KG1 (cell line): ENCODE results near the gene SNX30.
"Not testable (repeated sequence)": the region's sequence is repeated elsewhere in the genome, so short reads cannot be mapped to it uniquely, and the experiment has no call there.

Experiments
- DNase-seq: peaks from one replicate; lab custom pipeline; 2025; lab: John Stamatoyannopoulos, UW

Gene SNX30

GRCh38 chr9:112750016-112750763 is at the start of gene SNX30:
SNX30 (plus strand) TSS chr9:112750760; CDS start chr9:112751002, 242 bp downstream.
- no peak for DNase-seq

GRCh38 chr9:112703304-112703703 is 47.3 kb upstream of the SNX30 start:
- DNase-seq, result no peak

GRCh38 chr9:112705768-112706427 is 44.7 kb upstream of the SNX30 start:
- no peak for DNase-seq

- DNase-seq, result no peak
These were observed 39.4 kb upstream of the SNX30 start for GRCh38 chr9:112711050-112711689.

- DNase-seq, result no peak
These were observed 37.9 kb upstream of the SNX30 start for GRCh38 chr9:112712678-112713077.

GRCh38 chr9:112717661-112718331 is 32.8 kb upstream of the SNX30 start, which contains the start of gene INIP:
INIP (minus strand) TSS chr9:112718117; CDS start chr9:112716485, 1,632 bp downstream.
- peak; percentile 91 for DNase-seq

GRCh38 chr9:112719241-112719691 is 31.3 kb upstream of the SNX30 start:
- no peak for DNase-seq

GRCh38 chr9:112719696-112720095 is 30.9 kb upstream of the SNX30 start:
- DNase-seq, result no peak

- DNase-seq, result no peak
These were observed 30.3 kb upstream of the SNX30 start for GRCh38 chr9:112720113-112720780.

- DNase-seq, result not testable (repeated sequence)
These were observed 27.8 kb upstream of the SNX30 start for GRCh38 chr9:112722749-112723148.

- no peak for DNase-seq
These were observed 24.6 kb upstream of the SNX30 start for GRCh38 chr9:112725961-112726360.

GRCh38 chr9:112726428-112726827 is 24.1 kb upstream of the SNX30 start:
- no peak for DNase-seq

GRCh38 chr9:112728401-112728800 is 22.2 kb upstream of the SNX30 start:
- DNase-seq, result no peak

GRCh38 chr9:112731971-112732370 is 18.6 kb upstream of the SNX30 start:
- DNase-seq, result no peak

GRCh38 chr9:112734892-112735291 is 15.7 kb upstream of the SNX30 start:
- DNase-seq, result no peak

GRCh38 chr9:112743216-112743836 is 7.2 kb upstream of the SNX30 start:
- DNase-seq, result no peak

- DNase-seq, result no peak
These were observed 6.4 kb upstream of the SNX30 start for GRCh38 chr9:112744177-112744576.

GRCh38 chr9:112747094-112747493 is 3.5 kb upstream of the SNX30 start:
- DNase-seq, result no peak

GRCh38 chr9:112750764-112751055 is 150 bp downstream of the SNX30 start:
- no peak for DNase-seq

- peak; percentile 32 for DNase-seq
These were observed 666 bp downstream of the SNX30 start for GRCh38 chr9:112751056-112751795.
